ENCODE measurements around the gene ATF4.
"Not testable (repeated sequence)": the region's sequence is repeated elsewhere in the genome, so short reads cannot be mapped to it uniquely, and the experiment has no call there.

ATF4 gene

DNA sequence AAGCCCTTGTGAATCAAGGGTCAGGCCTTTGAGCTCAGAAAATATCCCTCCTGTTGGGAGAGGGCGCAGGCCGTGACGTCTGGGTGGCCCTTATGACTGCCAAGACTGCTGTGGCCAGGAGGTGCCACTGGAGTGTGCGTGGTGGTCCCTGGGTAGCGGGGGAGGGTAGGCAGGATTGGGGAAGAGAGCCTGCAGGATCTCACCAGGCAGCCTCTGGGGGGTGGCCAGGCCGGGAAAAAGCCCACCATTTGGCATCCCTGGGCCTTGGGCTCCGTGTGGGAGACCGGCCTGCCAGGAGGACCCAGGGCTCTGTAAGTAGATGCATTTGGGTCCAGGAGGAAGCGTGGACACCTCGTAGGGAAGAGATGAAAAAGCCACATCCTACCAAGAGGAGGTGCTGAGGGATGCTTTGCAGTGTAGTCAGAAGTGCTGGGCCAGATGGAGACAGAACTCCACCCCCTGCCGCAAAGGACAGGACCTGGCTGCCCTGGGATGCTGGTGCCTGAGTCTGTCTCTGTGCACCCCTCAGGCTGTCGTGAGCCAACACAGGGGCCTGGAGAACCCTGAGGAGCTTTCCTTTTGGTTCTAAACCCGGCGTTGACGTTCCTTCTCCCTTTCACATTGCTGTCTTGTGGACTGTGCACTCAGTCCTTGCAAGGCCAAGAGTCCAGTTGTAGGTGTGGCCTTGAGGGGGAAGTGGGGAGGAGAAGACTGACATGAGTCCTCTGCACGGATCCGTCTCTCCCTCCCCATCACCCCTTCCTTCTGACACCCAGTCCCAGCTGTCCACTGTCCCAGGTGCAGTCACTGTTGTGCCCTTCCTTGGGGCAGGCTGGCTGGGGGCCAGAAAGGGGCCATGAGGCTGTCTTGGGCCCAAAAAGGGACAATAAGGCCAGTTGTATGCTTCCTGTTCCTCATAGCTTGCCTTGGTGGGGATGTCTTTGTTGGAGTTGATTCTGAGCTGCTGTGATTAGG is 31.0 kb upstream of the ATF4 start:
- DNase-seq (ENCODE audit: low read depth in 2 of 2), result no peak

GRCh38 chr22:39490135-39490798 is 30.1 kb upstream of the ATF4 start:
- DNase-seq (ENCODE audit: low read depth in 2 of 2), result peak; percentile 33 to 39

- no peak for DNase-seq (ENCODE audit: low read depth in 2 of 2)
These were observed 29.2 kb upstream of the ATF4 start for GRCh38 chr22:39490966-39491680.

GRCh38 chr22:39491696-39492095 is 28.7 kb upstream of the ATF4 start:
- no peak for DNase-seq (ENCODE audit: low read depth in 2 of 2)

GRCh38 chr22:39492186-39492585 is 28.2 kb upstream of the ATF4 start:
- no peak for DNase-seq (ENCODE audit: low read depth in 2 of 2)

GRCh38 chr22:39493759-39494158 is 26.6 kb upstream of the ATF4 start:
- no peak for DNase-seq (ENCODE audit: low read depth in 2 of 2)

DNA sequence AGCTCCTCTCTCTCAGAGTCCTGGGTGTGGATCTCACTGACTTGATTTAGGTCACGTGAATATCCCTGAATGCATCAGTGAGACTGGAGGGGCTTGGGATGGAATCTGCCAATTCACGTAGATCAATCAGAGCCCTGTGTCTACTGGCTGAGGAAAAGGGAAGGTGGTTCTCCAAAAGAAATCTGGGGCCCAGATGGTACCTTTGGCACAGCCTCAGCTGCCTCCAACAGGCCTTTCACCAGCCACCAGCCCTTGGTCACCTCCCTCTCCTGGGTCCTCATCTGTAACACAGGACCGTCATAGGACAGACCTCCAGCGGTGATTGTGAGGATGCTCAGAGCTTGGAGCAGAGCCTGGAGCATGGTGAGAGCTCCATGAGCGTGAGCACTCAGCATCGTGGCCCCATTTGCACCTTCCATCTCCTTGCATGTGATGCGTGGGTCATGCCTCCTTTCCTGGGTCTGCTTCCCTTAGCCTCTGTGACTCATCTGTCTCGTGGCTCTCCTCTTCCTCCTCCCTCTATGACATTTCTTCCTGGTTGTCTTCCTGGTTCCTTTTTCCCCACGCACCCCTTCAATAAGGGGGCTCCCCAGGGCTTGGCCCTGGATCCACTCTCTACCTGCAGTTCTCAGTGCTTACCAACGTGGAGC is 25.8 kb upstream of the ATF4 start:
- no peak for DNase-seq (ENCODE audit: low read depth in 2 of 2)

DNA sequence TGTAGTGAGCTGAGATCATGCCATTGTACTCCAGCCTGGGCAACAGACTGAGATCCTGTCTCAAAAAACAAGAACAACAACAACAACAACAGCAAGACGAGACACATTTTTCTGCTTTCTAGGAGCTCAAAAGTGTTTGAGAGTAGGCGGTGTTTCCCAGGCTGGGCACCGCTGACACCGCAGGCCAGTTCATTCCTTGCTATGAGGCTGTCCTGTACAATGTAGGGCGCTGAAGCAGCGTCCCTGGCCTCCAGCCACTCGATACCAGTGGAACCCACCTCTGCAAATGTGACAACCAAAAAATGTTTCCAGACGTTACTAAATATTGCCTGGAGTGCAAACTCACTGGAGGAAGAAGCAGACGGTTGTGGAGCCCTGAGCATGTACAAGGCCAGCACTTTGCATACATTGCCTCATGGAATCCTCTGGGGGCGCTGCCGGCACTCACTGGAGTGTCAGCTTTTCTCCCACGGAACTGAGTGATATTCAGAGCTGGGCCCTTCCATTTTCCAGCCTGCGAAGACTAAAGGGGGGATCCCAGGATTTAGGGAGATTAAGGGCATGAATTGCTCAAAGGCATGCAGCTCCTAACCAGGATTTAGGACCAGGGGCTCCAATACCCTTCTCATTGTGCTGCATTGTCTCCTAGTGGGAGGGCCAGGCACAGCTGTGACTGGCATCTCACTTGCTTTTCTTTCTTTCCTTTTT is 24.1 kb upstream of the ATF4 start:
- no peak for DNase-seq (ENCODE audit: low read depth in 2 of 2)

- no peak for DNase-seq (ENCODE audit: low read depth in 2 of 2)
These were observed 22.9 kb upstream of the ATF4 start for GRCh38 chr22:39497429-39497828.

DNA sequence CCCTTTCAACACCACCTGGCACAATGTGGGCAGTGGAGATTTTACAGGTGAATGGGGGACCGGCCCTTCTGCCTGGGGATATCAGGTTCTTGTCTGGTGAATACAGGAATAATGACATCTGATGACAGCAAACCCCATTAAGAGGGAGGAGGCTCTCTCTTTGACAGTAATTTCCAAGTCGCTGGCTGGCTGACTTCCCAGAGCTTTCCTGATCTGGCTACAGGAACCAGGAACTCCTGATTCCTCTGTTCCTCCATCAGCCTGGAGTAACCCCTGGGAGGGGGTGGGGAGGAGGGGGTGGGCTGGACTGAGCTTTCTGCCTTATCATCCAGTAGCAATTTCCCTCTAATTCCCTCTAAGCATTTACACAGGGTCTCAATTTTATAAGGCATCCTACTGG is 22.0 kb upstream of the ATF4 start:
- DNase-seq (ENCODE audit: low read depth in 2 of 2), result no peak

GRCh38 chr22:39498802-39499201 is 21.6 kb upstream of the ATF4 start:
- DNase-seq (ENCODE audit: low read depth in 2 of 2), result no peak

DNA sequence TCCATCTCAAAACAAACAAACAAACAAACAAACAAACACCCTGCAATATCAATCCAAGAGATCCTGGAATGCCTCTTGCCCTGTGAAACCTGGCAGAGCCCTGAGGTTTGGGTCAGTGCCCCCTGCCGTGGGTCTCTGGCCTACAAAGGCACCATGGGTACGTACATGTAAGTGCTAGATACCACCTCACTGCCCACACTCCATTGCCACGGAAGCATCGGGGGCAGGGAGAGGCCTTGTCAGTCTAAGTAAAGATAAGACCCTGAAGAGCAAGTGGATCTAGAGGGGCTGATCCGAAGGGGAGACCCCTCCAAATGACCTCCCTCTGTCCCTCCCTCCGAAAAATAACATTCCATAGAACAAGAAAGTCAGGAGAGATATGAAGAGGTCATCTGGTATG is 20.3 kb upstream of the ATF4 start:
- DNase-seq (ENCODE audit: low read depth in 2 of 2), result no peak

DNA sequence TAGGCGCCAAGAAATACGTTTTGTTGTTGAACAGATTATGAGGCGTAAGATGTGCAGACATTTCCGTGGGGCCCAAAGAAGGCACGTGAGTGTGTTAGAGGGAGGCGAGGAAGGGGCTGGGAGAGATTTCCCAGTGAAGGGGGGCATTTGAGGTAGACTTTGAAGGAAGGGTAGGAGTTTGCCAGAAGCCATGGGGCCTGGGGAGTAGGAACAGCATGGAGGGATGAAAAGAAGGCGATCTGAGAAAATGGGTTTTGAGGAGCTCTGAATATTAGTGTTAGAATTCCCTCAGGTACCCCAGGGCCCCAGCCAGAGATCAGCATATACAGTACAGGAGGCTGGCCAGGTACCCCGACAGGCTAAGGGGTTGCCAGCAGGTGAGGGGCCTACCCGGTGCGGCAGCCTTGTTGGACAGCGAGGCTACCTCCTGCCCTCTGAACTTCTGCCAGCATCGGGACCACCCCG is 18.7 kb upstream of the ATF4 start:
- DNase-seq (ENCODE audit: low read depth in 2 of 2), result no peak

DNA sequence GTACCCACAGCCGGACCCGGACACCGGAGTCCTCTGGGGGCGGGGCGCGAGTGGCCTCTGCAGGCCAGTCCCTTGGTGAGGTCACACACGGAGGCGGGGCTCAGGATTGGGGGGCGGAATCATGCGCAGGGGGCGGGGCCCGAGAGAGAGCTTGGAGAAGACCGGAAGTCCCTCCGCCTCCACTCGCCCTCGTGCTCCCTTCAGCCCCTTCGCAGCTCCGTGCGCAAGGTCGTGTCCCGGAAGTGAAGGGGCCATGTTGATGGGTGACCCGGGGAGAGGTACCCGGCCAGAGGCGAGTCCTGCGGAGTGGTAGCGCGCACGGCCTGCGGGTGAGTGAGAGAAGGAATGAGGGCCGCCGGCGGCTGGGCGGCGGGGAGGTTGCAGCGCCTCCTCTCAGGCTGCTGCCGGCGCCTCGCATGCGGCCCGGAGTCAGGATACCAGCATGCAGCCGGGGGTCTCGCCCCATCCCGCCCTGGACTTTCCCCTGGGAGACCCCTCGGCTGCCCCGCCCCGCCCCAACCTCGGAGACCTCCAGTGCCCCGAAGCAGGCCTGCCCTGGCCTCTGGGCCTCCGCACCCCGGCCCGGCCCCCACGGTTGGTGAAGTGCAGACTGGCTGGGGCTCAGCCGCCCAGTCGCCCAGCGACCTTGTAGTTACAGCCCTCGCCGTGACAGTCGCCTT is 18.1 kb upstream of the ATF4 start, which contains the start of gene MIEF1:
TSS of gene MIEF1 (plus strand) at position 182 of the 680 bp plus-strand sequence. CDS start 9,005 bp downstream, outside the sequence.
- DNase-seq (ENCODE audit: low read depth in 2 of 2), result peak; percentile 78 to 80

- no peak for DNase-seq (ENCODE audit: low read depth in 2 of 2)
These were observed 17.5 kb upstream of the ATF4 start for GRCh38 chr22:39502789-39503409.

GRCh38 chr22:39503630-39504029 is 16.7 kb upstream of the ATF4 start:
- no peak for DNase-seq (ENCODE audit: low read depth in 2 of 2)

DNA sequence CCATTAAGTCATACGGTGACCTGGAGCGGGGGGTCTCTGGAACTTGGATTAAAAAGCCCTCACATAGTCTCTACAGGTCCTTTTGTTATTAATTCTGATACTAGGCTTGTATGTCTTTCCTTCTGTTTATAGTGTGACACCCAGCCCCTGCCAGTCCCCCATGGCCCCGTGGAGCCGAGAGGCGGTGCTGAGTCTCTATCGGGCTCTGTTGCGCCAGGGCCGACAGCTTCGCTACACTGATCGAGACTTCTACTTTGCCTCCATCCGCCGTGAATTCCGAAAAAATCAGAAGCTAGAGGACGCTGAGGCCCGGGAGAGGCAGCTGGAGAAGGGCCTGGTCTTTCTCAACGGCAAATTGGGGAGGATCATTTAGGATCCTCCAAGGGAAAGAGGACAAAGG is 16.3 kb upstream of the ATF4 start:
- DNase-seq (ENCODE audit: low read depth in 2 of 2), result no peak

GRCh38 chr22:39507021-39507420 is 13.3 kb upstream of the ATF4 start:
- DNase-seq (ENCODE audit: low read depth in 2 of 2), result not testable (repeated sequence)

GRCh38 chr22:39508393-39508792 is 12.0 kb upstream of the ATF4 start:
- no peak for DNase-seq (ENCODE audit: low read depth in 2 of 2)
